Kidney epithelial cell (primary cell): ENCODE measurements around the gene APOL3. TPM values are rescaled to one million over a fixed set of nuclear protein-coding genes. Genes with fewer than 3 reads are reported as not detected.

ENCODE experiments used
- DNase-seq: peaks from one replicate; pipeline ENCODE4 v3.0.0-alpha.2; 2010; ENCODE audit warnings: low read depth
- H3K27me3 ChIP-seq: 2 replicates; pipeline ENCODE4 v1.6.0; 2011; ENCODE audit warnings: low read length; ENCODE audit not compliant: control insufficient read depth, insufficient read depth
- H3K36me3 ChIP-seq: 2 replicates; pipeline ENCODE4 v1.5.1; 2011; ENCODE audit warnings: low read length; ENCODE audit not compliant: control insufficient read depth, insufficient read depth
- H3K4me3 ChIP-seq: 2 replicates; pipeline ENCODE4 v1.5.1; 2011; ENCODE audit warnings: low read depth, mild to moderate bottlenecking, control low read depth, low read length
- CTCF ChIP-seq: IDR thresholded peaks from 2 replicates; pipeline ENCODE4 v1.5.1; 2011; ENCODE audit warnings: mild to moderate bottlenecking, moderate library complexity, low read length, control low read depth, inconsistent platforms; ENCODE audit not compliant: insufficient read depth, poor library complexity, severe bottlenecking
- total RNA-seq: library from RNA; depleted of rRNA; stranded (reverse); fragments of >200 nt; gene quantifications from 2 replicates; pipeline ENCODE4 v1.2.3, GENCODE V29; 2015

APOL3 gene
- total RNA-seq, 1 donor from 2014 or later, result 4.4 TPM

GRCh38 chr22:36111316-36111715 lies 49.2 kb downstream of the APOL3 start:
- TF ChIP-seq CTCF, result no peak

DNA sequence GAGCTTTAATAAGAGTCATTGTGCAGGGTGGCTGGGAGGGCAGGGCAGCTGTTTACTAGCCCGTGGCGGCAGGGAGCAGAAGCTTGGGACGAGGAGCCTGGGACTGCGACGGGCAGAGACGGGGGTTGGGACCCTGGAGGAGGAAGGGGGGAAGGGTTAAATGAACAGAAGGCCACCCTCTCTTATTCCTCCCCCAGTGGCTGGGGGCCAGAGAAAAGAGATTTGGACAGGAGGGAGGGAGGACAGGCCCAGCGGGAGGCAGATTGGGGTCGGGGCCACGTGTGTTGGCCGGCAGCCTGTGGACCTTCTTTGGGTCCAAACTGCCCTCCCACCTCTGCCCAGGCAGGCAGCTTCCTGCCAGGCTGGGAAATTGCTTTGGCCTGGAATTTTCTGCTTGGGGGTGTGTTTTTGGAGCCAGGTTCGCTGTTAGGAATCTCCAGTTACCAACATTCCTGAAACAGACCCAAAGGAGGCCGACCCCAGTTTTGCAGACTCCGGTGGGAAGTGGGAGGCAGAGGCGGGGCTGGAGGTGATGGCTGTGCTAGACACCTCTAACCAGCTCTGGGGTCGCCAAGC lies 50.2 kb downstream of the APOL3 start:
- H3K27me3 ChIP-seq, result no peaks in the 10 kb centered on the region
- TF ChIP-seq CTCF, result no peak

More at GRCh38 chr22:36111316-36111715, 49.2 kb downstream of the APOL3 start:
- Histone ChIP-seq H3K4me3 (no peak overlapping the region), H3K27me3 (no peaks in the 10 kb centered on the region), H3K36me3 (no peaks in the 10 kb centered on the region)
- no peak for DNase-seq

DNA sequence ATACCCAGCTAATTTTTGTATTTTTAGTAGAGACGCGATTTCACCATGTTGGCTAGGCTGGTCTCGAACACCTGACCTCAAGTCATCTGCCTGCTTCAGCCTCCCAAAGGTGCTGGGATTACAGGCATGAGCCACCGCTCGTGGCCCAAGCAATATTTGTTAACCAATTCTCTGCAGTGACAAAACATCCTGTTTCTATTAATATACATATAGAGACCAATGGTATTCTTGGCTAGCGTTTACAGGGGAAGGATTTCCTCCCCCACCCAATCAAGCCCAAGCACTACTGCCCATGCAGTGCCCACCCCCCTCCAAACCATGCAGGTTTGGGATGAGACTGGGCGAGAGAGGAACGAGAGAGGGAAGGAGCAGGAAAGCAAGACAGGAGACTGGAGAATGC lies 53.1 kb downstream of the APOL3 start:
- no peak for DNase-seq
- no peak for TF ChIP-seq CTCF
- Histone ChIP-seq H3K4me3 (no peak overlapping the region), H3K27me3 (no peaks in the 10 kb centered on the region), H3K36me3 (no peaks in the 10 kb centered on the region)

More for the DNA sequence above, 50.2 kb downstream of the APOL3 start:
- no peak overlapping the region for H3K4me3 ChIP-seq
- H3K36me3 ChIP-seq, result no peaks in the 10 kb centered on the region
- no peak for DNase-seq

DNA sequence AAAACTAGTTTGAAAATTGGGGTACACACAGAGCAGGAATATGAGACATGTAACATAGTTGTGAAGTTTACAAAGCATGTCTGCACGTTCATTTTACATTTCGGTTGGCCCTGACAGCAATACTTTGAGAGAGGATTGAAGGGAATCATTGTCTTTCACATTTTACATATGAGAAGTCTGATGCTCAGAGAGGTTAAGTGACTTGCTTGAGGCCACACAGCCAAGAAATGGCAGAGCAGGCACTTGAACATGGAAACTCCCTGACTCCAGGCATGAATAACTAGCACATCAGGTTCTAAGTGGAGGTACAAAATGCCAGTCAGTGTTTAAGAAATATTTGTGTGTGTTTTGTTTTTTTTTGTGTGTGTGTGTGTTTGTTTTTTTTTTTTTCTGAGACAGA lies 53.6 kb downstream of the APOL3 start:
- Histone ChIP-seq H3K36me3 (no peaks in the 10 kb centered on the region), H3K27me3 (no peaks in the 10 kb centered on the region), H3K4me3 (no peak overlapping the region)
- no peak for DNase-seq
- no peak for TF ChIP-seq CTCF

DNA sequence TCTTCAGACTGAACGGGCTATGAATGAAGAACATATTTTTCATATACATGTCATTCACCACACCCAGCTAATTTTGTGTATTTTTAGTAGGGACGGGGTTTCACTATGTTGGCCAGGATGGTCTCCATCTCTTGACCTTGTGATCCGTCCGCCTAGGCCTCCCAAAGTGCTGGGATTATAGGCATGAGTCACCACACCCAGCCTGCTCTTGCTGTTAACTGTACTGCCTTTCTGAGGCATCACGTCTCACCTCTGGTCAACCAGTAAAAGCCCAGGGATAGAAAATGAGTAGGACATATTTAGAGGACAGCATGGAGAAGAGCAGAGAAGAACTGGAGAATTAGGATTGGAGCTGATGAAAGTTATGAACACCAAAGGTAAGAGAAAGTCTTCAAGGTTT lies 55.6 kb downstream of the APOL3 start:
- TF ChIP-seq CTCF, result no peak
- Histone ChIP-seq H3K27me3 (no peaks in the 10 kb centered on the region), H3K36me3 (no peaks in the 10 kb centered on the region), H3K4me3 (no peak overlapping the region)
- DNase-seq, result no peak

GRCh38 chr22:36104435-36104834 lies 56.1 kb downstream of the APOL3 start:
- no peaks in the 10 kb centered on the region for H3K27me3 ChIP-seq
- no peak overlapping the region for H3K4me3 ChIP-seq
- no peak for DNase-seq
- H3K36me3 ChIP-seq, result no peaks in the 10 kb centered on the region
- no peak for TF ChIP-seq CTCF
